Measurements from ENCODE around the gene GRB10. TPM values are rescaled to one million over a fixed set of nuclear protein-coding genes. Genes with fewer than 3 reads are reported as not detected.

GRB10 gene
- total RNA-seq, 1 donor from 2014 or later: 33.9 TPM

DNA sequence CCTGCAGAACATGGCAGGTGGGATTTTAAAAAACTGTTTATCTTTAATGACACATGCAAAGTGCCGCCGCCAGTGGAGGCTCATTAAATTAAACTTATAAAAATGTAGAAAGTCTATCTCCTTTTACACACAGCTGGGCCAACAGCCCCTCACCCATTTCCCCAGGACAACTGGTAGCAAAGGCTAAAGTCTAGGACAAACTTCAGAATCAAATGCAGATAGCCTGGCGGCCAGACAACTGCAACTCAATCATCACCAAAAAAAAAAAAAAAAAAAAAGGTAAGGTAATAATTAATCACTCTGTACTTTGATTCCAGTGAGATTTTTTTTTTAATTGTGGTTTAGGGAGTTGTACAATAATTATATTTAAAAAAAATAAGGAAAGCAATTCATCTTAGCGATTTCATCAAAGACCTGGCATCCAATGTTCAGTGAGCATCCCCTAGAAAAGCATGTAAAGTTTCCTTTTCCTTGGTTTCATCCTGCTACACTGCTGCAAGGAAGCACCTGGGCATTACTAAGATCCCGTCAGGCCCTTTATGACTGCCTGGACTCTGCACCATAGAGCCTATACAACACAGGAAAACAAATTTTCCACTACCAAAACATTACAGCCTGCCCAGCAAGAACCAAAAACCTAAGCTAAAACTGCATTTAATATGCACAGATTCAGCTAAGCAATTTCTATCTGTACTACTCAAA lies 98.5 kb downstream of the GRB10 start:
- peaks cover under 1% of the 10 kb centered on the region for H3K79me2 ChIP-seq (ENCODE audit: low read depth)
- no peaks in the 10 kb centered on the region for H3F3A ChIP-seq (ENCODE audit: low read depth)
- Mint-ChIP-seq H3K9me3 (peaks cover 13% of the 10 kb centered on the region), H3K27ac (no peak overlapping the region), H3K4me3 (no peak overlapping the region), H3K36me3 (peaks cover 47% of the 10 kb centered on the region), H3K4me1 (peaks cover 8% of the 10 kb centered on the region), H3K27me3 (ENCODE audit: insufficient read depth, low read depth) (peaks cover 2% of the 10 kb centered on the region)
- no peak overlapping the region for H3K4me2 ChIP-seq
- no peaks in the 10 kb centered on the region for H3K36me3 ChIP-seq
- H3K4me1 ChIP-seq: no peaks in the 10 kb centered on the region
- no peaks in the 10 kb centered on the region for H3K9me3 ChIP-seq (ENCODE audit: low read depth)
- H4K20me1 ChIP-seq (ENCODE audit: low read depth): no peaks in the 10 kb centered on the region
- H3K27ac ChIP-seq: no peak overlapping the region
- H3K27me3 ChIP-seq: no peaks in the 10 kb centered on the region
- no peak overlapping the region for H2AFZ ChIP-seq (replicated peaks)
- no peak overlapping the region for H3K9ac ChIP-seq
- H3K4me3 ChIP-seq: no peak overlapping the region
- no peak for DNase-seq (ENCODE audit: low spot score)
- TF ChIP-seq EZH2phosphoT487 (IDR thresholded peaks at IDR 0.05) (no peak), EZH2 (IDR thresholded peaks at IDR 0.05) (no peak)
- TF ChIP-seq, protein P1, sequence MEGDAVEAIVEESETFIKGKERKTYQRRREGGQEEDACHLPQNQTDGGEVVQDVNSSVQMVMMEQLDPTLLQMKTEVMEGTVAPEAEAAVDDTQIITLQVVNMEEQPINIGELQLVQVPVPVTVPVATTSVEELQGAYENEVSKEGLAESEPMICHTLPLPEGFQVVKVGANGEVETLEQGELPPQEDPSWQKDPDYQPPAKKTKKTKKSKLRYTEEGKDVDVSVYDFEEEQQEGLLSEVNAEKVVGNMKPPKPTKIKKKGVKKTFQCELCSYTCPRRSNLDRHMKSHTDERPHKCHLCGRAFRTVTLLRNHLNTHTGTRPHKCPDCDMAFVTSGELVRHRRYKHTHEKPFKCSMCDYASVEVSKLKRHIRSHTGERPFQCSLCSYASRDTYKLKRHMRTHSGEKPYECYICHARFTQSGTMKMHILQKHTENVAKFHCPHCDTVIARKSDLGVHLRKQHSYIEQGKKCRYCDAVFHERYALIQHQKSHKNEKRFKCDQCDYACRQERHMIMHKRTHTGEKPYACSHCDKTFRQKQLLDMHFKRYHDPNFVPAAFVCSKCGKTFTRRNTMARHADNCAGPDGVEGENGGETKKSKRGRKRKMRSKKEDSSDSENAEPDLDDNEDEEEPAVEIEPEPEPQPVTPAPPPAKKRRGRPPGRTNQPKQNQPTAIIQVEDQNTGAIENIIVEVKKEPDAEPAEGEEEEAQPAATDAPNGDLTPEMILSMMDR (IDR thresholded peaks at IDR 0.05): no peak

DNA sequence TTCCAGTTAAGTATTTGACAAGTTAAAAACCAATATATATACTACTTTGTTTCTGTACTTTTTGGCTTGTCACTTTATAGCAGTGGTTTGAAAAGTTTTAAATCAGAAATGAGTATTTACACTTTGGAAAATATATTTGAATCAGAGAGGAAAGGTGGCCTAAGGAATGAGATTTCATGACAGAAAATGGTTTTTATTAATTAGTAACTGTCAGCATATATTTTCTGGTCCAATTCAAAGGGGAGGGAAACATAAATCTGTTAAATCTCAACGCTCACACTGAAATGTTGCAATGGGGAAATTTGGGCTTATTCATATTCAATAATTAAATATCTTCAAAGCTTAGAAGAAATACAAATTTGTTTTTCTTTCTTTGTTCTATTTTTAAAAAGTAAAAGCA lies 100.1 kb downstream of the GRB10 start:
- peaks cover 7% of the 10 kb centered on the region for H3K79me2 ChIP-seq (ENCODE audit: low read depth)
- H3K9me3 Mint-ChIP-seq: peaks cover 13% of the 10 kb centered on the region
- no peak for DNase-seq (ENCODE audit: low spot score)
- H3K4me3 ChIP-seq: no peak overlapping the region
- no peaks in the 10 kb centered on the region for H4K20me1 ChIP-seq (ENCODE audit: low read depth)
- no peak overlapping the region for H3K27ac Mint-ChIP-seq
- no peak for TF ChIP-seq EZH2phosphoT487 (IDR thresholded peaks at IDR 0.05)
- TF ChIP-seq, protein P1 (IDR thresholded peaks at IDR 0.05): no peak
- TF ChIP-seq EZH2 (IDR thresholded peaks at IDR 0.05): no peak
- no peaks in the 10 kb centered on the region for H3K4me1 ChIP-seq
- H3K27me3 Mint-ChIP-seq (ENCODE audit: insufficient read depth, low read depth): no peaks in the 10 kb centered on the region
- H3K27ac ChIP-seq: no peak overlapping the region
- no peaks in the 10 kb centered on the region for H3K36me3 ChIP-seq
- no peaks in the 10 kb centered on the region for H3F3A ChIP-seq (ENCODE audit: low read depth)
- H3K36me3 Mint-ChIP-seq: peaks cover 35% of the 10 kb centered on the region
- no peaks in the 10 kb centered on the region for H3K9me3 ChIP-seq (ENCODE audit: low read depth)
- H3K4me2 ChIP-seq: no peak overlapping the region
- no peak overlapping the region for H2AFZ ChIP-seq (replicated peaks)
- H3K4me1 Mint-ChIP-seq: peaks cover 10% of the 10 kb centered on the region
- H3K9ac ChIP-seq: no peak overlapping the region
- H3K4me3 Mint-ChIP-seq: no peak overlapping the region
- H3K27me3 ChIP-seq: no peaks in the 10 kb centered on the region

DNA sequence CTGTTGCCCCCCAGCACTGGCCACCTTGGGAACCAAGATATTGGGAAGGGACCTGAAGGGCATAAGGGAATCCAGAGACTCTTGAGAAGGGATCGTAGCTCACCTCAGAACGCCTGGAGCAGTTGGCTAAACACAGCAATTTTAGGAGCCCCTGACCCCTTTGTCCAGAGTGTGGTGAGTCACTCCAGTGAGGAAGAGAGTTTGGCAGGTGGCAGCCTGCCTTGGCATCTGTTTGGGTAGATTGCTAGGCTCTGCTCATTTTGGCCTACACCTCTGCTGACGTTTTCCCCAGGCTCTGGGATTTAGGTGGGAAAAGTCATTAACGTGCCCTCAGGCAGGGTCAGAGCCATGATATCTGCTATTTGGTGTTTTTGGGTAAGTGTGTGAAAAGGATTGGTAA lies 100.6 kb downstream of the GRB10 start:
- DNase-seq (ENCODE audit: low spot score): no peak
- H3K4me3 Mint-ChIP-seq: no peak overlapping the region
- Histone ChIP-seq H3K4me3 (no peak overlapping the region), H3K9ac (no peak overlapping the region), H3K36me3 (no peaks in the 10 kb centered on the region), H2AFZ (replicated peaks) (no peak overlapping the region), H3F3A (ENCODE audit: low read depth) (no peaks in the 10 kb centered on the region), H3K9me3 (ENCODE audit: low read depth) (no peaks in the 10 kb centered on the region), H4K20me1 (ENCODE audit: low read depth) (no peaks in the 10 kb centered on the region), H3K79me2 (ENCODE audit: low read depth) (peaks cover 7% of the 10 kb centered on the region), H3K4me1 (peaks cover 1% of the 10 kb centered on the region), H3K27ac (no peak overlapping the region), H3K27me3 (no peaks in the 10 kb centered on the region), H3K4me2 (no peak overlapping the region)
- H3K27ac Mint-ChIP-seq: no peak overlapping the region
- H3K36me3 Mint-ChIP-seq: peaks cover 32% of the 10 kb centered on the region
- no peaks in the 10 kb centered on the region for H3K27me3 Mint-ChIP-seq (ENCODE audit: insufficient read depth, low read depth)
- H3K9me3 Mint-ChIP-seq: peaks cover 13% of the 10 kb centered on the region
- H3K4me1 Mint-ChIP-seq: peaks cover 13% of the 10 kb centered on the region
- TF ChIP-seq, protein P1 (IDR thresholded peaks at IDR 0.05): no peak
- no peak for TF ChIP-seq EZH2phosphoT487 (IDR thresholded peaks at IDR 0.05)
- no peak for TF ChIP-seq EZH2 (IDR thresholded peaks at IDR 0.05)

All from neural progenitor cell (in vitro differentiated cells).